GM18505 (cell line): ENCODE data around the gene CCDC124.
"Not testable (repeated sequence)": the region's sequence is repeated elsewhere in the genome, so short reads cannot be mapped to it uniquely, and the experiment has no call there.

Experiments
- ATAC-seq: cut with Tn5 transposase; IDR thresholded peaks from one replicate; pipeline ENCODE4 v1.9.1; 2021; ENCODE audit not compliant: unreplicated experiment
- POLR2A ChIP-seq: IDR thresholded peaks from 4 replicates; pipeline ENCODE4 v1.6.1; 2011; ENCODE audit warnings: borderline replicate concordance; ENCODE audit not compliant: insufficient read depth, insufficient read length; ENCODE audit errors: extremely low read depth

The CCDC124 gene, protein sequence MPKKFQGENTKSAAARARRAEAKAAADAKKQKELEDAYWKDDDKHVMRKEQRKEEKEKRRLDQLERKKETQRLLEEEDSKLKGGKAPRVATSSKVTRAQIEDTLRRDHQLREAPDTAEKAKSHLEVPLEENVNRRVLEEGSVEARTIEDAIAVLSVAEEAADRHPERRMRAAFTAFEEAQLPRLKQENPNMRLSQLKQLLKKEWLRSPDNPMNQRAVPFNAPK

DNA sequence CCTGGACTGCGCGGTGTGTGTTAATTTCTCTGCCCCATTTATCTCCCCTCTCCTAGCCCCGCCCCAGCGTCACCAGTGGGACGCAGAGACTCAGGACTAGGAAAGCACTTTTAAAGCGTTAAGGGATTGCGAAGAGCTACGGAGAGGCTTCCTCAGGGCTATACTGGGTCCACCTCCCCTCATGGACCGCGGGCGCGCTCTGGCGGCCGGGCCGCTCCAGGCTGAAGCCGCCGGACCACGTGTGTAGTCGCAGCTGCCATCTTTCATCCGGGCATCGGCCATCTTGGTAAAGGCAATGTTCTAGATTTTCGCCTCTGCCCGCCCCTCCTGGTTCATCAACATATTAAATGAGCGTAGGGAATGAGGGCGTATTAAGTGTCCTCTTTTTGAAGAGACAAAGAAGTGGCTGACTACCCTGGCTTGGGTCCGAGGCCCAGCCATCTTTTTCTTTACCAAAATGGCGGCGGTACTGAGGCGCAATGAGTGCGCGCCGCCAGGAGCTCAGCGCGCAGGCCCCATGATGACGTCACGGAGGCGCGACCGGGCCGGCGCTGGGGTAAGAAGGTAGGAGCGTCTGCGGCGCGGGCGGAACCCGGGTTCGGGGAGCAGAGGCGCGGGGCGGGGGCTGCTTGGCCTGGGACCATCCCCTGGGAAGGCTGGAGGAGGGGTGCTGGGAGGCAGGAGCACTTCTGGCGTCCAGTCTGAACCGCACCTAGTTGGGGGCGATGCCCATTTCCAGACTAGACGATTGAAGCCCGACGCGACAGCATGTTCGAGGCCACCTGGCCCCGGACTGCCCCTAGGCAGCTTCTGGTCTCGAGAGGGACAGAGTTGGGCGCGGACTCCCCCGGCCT lies at the start of gene CCDC124:
Gene CCDC124, plus strand, starts transcription at position 531 of the 854 bp plus-strand sequence. CDS start 3,406 bp downstream, outside the sequence.
- ATAC-seq, result peak; percentile 85
- TF ChIP-seq POLR2A, result peak; percentile 82

DNA sequence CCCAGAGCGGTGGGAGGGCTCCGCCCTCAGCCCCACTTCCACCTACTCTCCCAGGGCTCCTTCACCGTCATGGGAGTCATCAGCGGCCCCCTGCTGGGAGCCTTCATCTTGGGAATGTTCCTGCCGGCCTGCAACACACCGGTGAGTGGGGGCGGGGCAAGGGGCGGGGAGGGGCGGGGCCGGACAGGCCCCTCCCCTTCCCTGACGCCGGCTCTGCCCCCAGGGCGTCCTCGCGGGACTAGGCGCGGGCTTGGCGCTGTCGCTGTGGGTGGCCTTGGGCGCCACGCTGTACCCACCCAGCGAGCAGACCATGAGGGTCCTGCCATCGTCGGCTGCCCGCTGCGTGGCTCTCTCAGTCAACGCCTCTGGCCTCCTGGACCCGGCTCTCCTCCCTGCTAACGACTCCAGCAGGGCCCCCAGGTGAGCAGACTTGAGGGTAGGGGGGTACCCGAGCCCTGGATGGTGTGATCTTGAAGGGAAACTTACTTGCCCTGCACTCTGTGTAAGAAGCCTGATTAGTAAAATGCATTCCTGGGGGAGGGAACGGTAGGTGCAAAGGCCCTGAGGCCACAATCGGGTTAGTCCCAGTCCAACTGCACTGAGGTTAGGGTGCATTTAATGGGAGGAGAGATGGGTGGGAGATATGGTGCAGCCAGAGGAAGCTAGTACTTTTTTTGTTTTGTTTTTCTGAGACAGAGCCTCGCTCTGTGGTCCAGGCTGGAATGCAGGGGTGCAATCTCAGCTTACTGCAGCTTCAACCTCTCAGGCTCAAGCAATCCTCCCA lies 49.0 kb upstream of the CCDC124 start:
- ATAC-seq, result no peak
- no peak for TF ChIP-seq POLR2A

DNA sequence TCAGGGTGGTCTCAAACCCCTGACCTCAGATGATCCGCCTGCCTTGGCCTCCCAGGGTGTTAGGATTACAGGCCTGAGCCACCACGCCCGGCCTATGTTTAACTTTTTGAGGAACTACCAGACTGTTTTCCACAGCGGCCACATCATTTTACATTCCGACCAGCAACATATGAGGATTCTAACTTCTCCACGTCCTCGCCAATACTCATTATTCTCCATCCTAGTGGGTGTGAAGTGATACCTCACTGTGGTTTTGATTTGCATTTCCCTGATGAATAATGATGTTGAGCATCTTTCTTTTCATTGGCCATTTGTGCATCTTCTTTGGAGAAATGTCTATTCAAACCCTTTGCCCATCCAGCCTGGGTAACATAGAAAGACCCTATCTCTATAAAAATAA lies 46.3 kb upstream of the CCDC124 start:
- no peak for ATAC-seq

DNA sequence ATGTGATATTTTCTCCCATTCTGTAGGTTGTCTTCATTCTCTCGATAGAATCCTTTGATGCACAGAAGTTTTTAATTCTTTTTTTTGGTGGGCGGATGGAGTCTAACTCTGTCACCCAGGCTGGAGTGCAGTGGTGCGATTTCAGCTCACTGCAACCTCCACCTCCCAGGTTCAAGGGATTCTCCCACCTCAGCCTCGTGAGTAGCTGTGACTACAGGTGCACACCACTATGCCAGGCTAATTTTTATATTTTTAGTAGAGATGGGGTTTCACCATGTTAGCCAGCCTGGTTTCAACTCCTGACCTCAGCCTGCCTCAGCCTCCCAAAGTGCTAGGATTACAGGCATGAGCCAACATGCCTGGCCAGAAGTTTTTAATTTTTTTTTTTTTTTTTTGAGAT lies 45.6 kb upstream of the CCDC124 start:
- not testable (repeated sequence) for ATAC-seq

More for the DNA sequence above, 46.3 kb upstream of the CCDC124 start:
- no peak for TF ChIP-seq POLR2A

DNA sequence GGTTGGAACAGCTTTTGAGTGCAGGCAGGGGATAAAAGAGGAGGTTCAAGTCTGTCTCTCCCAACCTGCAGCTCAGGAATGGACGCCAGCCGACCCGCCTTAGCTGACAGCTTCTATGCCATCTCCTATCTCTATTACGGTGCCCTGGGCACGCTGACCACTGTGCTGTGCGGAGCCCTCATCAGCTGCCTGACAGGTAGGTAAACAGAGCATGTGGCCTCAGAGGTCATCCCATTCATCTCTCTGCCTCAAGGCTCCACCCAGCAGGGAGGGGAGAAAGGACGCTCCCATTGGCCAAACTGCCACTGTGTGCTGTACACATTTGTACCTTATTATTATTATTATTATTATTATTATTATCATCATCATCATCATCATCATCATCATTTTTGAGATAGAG lies 44.6 kb upstream of the CCDC124 start:
- ATAC-seq, result no peak
- no peak for TF ChIP-seq POLR2A

DNA sequence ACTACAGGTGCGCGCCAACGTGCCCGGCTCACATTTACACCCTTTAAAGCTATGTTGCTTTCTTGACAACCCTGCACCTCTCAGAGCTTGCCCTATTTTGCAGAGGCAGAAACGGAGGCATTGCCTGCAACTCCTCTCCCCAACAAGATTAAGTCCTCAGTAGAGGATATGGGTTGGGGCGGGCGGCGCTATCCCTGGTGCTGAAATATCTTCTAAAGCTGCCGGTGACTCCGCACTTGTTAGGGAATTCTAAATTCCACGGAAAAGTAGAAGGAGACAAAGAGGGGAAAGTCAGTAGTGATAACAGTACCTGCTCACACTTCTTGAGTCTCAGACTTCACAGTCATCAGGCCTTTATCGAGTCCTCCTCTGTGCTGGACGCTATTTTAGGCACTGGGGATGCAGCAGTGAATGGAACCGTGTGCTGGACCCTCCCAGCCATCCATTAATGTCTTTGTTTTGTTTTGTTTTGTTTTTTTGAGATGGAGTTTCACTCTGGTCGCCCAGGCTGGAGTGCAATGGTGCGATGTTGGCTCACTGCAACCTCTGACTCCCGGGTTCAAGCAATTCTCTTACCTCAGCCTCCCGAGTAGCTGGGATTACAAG lies 43.1 kb upstream of the CCDC124 start:
- ATAC-seq, result no peak
- TF ChIP-seq POLR2A, result no peak

DNA sequence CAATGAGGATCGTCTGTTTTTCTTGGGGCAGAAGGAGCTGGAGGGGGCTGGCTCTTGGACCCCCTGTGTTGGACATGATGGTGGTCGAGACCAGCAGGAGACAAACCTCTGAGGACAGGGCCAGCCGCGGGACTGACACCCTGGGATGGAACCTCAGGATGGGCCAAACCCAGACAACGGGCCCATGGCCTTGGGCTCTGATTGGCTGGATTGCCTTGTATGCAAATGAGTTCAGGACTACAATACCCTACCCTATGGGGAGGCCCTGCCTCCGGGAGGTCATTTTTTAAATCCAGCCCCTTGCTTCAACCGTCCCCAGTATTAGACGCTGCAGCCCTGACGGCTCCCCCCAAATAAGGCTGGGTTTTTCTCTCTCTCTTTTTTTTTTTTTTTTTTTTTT lies 39.0 kb upstream of the CCDC124 start:
- ATAC-seq, result no peak
- TF ChIP-seq POLR2A, result no peak

DNA sequence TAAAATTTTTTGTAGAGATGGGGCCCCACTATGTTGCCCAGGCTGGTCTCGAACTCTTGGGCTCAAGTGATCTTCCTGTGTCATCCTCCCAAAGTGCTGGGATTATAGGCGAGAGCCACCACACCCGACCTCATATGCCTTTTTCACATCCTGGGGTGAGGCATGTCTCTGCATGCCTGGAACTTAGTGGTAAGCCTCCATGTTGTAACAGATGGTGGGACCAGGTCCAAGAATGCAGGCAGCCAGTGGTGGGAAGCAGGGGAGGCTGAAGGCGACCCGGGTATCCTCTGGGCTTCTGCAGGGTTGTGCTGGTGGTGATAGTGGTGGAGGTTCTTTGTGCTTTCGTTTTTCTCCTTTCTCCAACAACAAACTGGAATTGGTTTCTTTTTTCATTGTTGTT lies 30.1 kb upstream of the CCDC124 start:
- ATAC-seq, result no peak
- TF ChIP-seq POLR2A, result no peak

DNA sequence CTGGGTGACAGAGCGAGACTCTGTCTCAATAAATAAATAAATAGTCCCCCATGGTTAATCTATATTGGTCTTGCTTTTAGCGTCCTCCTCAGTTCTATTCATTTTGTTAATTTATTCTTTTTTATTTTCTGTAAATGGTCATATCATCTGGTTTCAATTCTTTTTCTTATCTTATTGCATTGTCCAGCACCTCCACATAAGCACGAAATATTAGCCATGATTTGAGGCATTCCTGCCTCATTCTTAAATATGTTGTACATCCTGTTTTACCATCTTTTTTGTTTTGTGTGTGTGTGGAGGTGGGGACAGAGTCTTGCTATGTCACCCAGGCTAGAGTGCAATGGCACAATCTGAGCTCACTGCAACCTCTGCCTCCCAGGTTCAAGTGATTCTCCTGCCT lies 24.6 kb upstream of the CCDC124 start:
- ATAC-seq, result no peak
- no peak for TF ChIP-seq POLR2A

DNA sequence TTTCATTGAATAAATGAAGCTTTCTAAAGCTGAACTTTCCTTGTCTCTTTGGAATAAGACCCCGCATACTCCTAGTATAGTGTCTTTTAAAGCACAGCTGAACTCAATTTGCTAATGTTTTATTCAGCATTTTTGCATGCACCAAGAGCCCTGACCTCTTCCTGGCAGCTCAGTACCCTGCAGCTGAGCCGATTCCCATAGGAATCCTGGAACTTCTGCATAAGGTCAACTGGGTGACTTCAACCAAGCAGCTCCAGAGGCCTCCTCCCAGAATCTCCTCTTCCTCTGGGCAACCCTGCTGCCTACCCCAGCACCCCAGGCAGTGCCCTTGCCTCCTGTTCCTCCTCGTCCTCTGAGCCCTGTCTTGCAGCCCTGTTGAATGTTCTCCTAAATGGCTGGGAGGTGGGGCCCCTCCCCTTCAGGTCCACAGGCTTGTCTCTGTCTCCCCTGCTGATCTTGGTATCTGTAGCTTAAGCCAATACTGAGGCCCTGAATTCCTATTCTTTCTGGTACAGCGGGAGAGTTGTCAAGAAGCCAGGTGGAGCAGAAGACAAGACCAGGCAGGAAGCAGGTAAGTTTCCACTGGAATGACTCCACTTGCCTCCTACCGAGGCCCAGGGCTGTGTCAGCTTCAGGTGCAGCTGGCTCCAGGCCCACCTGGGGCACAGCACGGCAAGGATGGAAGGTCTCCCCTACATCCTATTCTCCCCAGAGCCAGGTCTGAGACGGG lies 23.6 kb upstream of the CCDC124 start:
- no peak for TF ChIP-seq POLR2A
- no peak for ATAC-seq

DNA sequence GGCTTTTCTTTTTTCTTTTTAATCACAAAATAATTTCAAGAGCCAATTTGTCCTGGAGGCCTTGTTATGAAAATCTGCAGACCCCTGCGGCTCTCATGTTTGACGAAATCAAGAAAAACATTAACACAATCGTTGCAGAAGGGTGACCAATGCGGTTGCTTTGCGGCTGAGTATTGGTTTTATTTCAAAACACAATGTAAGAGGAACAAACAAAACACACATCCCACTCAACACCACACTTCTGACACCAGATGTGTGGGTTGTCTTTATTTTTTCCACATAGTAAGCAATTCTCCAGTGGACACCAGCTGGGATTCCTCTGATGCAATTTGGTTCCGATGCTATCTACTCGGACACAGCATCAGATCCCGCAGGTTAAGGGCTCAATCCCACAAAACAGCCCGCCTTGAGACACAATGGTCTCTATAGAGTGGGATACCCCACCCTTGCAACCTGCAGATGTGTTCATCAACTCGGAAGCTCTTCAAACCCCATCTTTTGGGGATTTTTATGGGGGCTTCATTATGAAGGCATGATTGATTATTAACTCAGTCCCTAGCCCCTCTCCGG lies 21.9 kb upstream of the CCDC124 start:
- no peak for ATAC-seq
- TF ChIP-seq POLR2A, result no peak

DNA sequence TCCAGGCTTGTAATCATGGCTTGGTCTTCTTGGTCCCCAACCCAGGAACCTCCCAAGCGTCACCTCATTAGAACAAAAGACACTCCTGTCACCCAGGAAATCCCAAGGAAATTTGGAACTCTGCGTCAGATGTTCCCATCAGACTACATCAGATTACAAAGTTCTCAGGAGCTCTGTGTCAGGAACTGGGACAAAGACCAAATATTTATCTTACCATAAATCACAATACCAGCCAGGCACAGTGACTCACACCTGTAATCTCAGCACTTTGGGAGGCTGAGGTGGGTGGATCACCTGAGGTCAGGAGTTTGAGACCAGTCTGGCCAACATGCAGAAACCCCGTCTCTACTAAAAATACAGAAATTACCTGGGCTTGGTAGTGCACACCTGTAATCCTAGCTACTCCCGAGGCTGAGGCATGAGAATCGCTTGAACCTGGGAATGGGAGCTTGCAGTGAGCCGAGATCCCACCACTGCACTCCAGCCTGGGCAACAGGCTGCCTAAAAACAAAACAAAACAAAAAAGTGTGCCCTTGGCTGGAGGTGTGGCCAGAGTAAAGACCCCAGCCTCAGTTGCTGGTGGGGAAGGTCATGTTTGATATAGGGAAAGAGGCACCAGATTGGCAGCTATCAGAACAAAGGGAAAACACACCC lies 16.7 kb upstream of the CCDC124 start:
- TF ChIP-seq POLR2A, result no peak
- ATAC-seq, result no peak

DNA sequence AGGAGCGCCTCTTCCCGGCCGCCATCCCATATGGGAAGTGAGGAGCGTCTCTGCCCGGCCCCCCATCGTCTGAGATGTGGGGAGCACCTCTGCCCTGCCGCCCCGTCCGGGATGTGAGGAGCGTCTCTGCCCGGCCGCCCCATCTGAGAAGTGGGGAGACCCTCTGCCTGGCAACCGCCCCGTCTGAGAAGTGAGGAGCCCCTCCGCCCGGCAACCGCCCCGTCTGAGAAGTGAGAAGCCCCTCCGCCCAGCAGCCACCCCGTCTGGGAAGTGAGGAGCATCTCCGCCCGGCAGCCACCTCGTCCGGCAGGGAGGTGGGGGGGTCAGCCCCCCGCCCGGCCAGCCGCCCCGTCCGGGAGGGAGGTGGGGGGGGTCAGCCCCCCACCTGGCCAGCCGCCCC lies 14.7 kb upstream of the CCDC124 start:
- ATAC-seq, result not testable (repeated sequence)

DNA sequence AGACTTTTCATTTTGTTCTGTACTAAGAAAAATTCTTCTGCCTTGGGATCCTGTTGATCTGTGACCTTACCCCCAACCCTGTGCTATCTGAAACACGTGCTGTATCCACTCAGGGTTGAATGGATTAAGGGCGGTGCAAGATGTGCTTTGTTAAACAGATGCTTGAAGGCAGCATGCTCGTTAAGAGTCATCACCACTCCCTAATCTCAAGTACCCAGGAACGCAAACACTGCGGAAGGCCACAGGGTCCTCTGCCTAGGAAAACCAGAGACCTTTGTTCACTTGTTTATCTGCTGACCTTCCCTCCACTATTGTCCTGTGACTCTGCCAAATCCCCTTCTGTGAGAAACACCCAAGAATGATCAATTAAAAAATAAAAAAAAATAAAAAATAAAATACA lies 13.7 kb upstream of the CCDC124 start:
- not testable (repeated sequence) for ATAC-seq
